ENCODE measurements around the gene PLD5. TPM values are rescaled to one million over a fixed set of nuclear protein-coding genes. Genes with fewer than 3 reads are reported as not detected.

The PLD5 gene
- total and polyA plus RNA-seq, 8 donors = 0.04 to 0.71 (median 0.24) TPM; not detected in 2

GRCh38 chr1:242089911-242090310 is 434.6 kb downstream of the PLD5 start:
- Histone ChIP-seq H3K4me3 (no peak overlapping the region), H3K27ac (no peak overlapping the region), H3K4me1 (no peaks in the 10 kb centered on the region), H3K27me3 (no peaks in the 10 kb centered on the region), H3K9me3 (no peaks in the 10 kb centered on the region), H3K36me3 (no peaks in the 10 kb centered on the region)
- WGBS, 2 donors = 53 to 57% methylated on average over 5 of the region's 5 CpGs
- FAIRE-seq = no peak
- TF ChIP-seq, protein P1, sequence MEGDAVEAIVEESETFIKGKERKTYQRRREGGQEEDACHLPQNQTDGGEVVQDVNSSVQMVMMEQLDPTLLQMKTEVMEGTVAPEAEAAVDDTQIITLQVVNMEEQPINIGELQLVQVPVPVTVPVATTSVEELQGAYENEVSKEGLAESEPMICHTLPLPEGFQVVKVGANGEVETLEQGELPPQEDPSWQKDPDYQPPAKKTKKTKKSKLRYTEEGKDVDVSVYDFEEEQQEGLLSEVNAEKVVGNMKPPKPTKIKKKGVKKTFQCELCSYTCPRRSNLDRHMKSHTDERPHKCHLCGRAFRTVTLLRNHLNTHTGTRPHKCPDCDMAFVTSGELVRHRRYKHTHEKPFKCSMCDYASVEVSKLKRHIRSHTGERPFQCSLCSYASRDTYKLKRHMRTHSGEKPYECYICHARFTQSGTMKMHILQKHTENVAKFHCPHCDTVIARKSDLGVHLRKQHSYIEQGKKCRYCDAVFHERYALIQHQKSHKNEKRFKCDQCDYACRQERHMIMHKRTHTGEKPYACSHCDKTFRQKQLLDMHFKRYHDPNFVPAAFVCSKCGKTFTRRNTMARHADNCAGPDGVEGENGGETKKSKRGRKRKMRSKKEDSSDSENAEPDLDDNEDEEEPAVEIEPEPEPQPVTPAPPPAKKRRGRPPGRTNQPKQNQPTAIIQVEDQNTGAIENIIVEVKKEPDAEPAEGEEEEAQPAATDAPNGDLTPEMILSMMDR (IDR thresholded peaks at IDR 0.05) = no peak
- DNase-seq = no peak
- ATAC-seq = no peak
- intact Hi-C loops (cut with DNase I) = no loop called here

GRCh38 chr1:242088875-242089274 is 435.6 kb downstream of the PLD5 start:
- WGBS, 2 donors = 71 to 79% methylated on average over 2 of the region's 2 CpGs
- TF ChIP-seq, protein P1 (IDR thresholded peaks at IDR 0.05) = no peak
- DNase-seq (no peak), ATAC-seq (no peak), FAIRE-seq (no peak)
- no peaks in the 10 kb centered on the region for H3K27me3 ChIP-seq
- H3K4me3 ChIP-seq = no peak overlapping the region
- H3K27ac ChIP-seq = no peak overlapping the region
- intact Hi-C loops (cut with DNase I) = no loop called here
- H3K4me1 ChIP-seq = no peaks in the 10 kb centered on the region
- no peaks in the 10 kb centered on the region for H3K9me3 ChIP-seq
- H3K36me3 ChIP-seq = no peaks in the 10 kb centered on the region

- ATAC-seq = no peak
- Histone ChIP-seq H3K27me3 (no peaks in the 10 kb centered on the region), H3K36me3 (no peaks in the 10 kb centered on the region), H3K4me1 (no peaks in the 10 kb centered on the region), H3K27ac (no peak overlapping the region), H3K9me3 (no peaks in the 10 kb centered on the region), H3K4me3 (no peak overlapping the region)
- intact Hi-C loops (cut with DNase I) = no loop called here
- whole genome bisulfite sequencing, 2 donors = 20 to 26% methylated on average over 1 of the region's 1 CpG
- no peak for DNase-seq
- TF ChIP-seq, protein P1 (IDR thresholded peaks at IDR 0.05) = no peak
- FAIRE-seq = no peak
Observed at GRCh38 chr1:242086706-242087105, 437.8 kb downstream of the PLD5 start.

- FAIRE-seq = no peak
Observed at GRCh38 chr1:242086093-242086492, 438.4 kb downstream of the PLD5 start.

GRCh38 chr1:242083742-242084141 is 440.8 kb downstream of the PLD5 start:
- WGBS, 2 donors = 52 to 54% methylated on average over 2 of the region's 2 CpGs
- intact Hi-C loops (cut with DNase I) = no loop called here
- no peaks in the 10 kb centered on the region for H3K9me3 ChIP-seq
- TF ChIP-seq, protein P1 (IDR thresholded peaks at IDR 0.05) = no peak
- DNase-seq (no peak), FAIRE-seq (no peak), ATAC-seq (no peak)
- H3K4me1 ChIP-seq = no peaks in the 10 kb centered on the region
- H3K4me3 ChIP-seq = no peak overlapping the region
- no peaks in the 10 kb centered on the region for H3K36me3 ChIP-seq
- H3K27ac ChIP-seq = no peak overlapping the region
- no peaks in the 10 kb centered on the region for H3K27me3 ChIP-seq

More at GRCh38 chr1:242086093-242086492, 438.4 kb downstream of the PLD5 start:
- H3K36me3 ChIP-seq = no peaks in the 10 kb centered on the region
- WGBS, 2 donors = 45 to 55% methylated on average over 3 of the region's 3 CpGs
- no peak for DNase-seq
- ATAC-seq = no peak
- H3K27me3 ChIP-seq = no peaks in the 10 kb centered on the region
- H3K4me3 ChIP-seq = no peak overlapping the region
- H3K4me1 ChIP-seq = no peaks in the 10 kb centered on the region
- TF ChIP-seq, protein P1 (IDR thresholded peaks at IDR 0.05) = no peak
- H3K9me3 ChIP-seq = no peaks in the 10 kb centered on the region
- no peak overlapping the region for H3K27ac ChIP-seq
- intact Hi-C loops (cut with DNase I) = no loop called here
